PFSK-1 (cell line): ENCODE results near the gene SPTB.

Experiments used
- FOXP2 ChIP-seq: optimal IDR thresholded peaks from 2 replicates; pipeline ENCODE3; 2011; ENCODE audit warnings: borderline replicate concordance, control low read depth, inconsistent platforms; ENCODE audit not compliant: insufficient read depth; ENCODE audit errors: extremely low read length, extremely low read depth
- POLR2AphosphoS5 ChIP-seq: IDR thresholded peaks from 2 replicates; pipeline ENCODE4 v1.6.1; 2012; ENCODE audit warnings: low read depth, mild to moderate bottlenecking, control low read depth, low read length, moderate library complexity
- REST ChIP-seq, 2 experiments: IDR thresholded peaks; 2 replicates each; pipeline versions ENCODE4 v1.6.1 to v1.8.0; 2011 to 2012; ENCODE audit warnings: low read depth in 2 of 2, low read length in 2 of 2, control low read depth in 1 of 2, inconsistent platforms in 1 of 2, mild to moderate bottlenecking in 1 of 2, moderate library complexity in 1 of 2; ENCODE audit not compliant: insufficient read depth in 1 of 2
- SIN3A ChIP-seq: IDR thresholded peaks from 2 replicates; pipeline ENCODE4 v1.6.1; 2012; ENCODE audit warnings: mild to moderate bottlenecking, low read length, moderate library complexity, borderline replicate concordance; ENCODE audit not compliant: insufficient read depth
- TAF1 ChIP-seq: IDR thresholded peaks from 2 replicates; pipeline ENCODE4 v1.6.1; 2012; ENCODE audit warnings: low read length, control low read depth, borderline replicate concordance; ENCODE audit not compliant: insufficient read depth

The SPTB gene

GRCh38 chr14:64703395-64704142, 176.1 kb downstream of the SPTB start:
- TF ChIP-seq FOXP2 (no peak), TAF1 (no peak), SIN3A (no peak), POLR2AphosphoS5 (no peak), REST (IDR thresholded peaks at IDR 0.05; ENCODE audit: insufficient read depth in 1 of 2, low read depth in 2 of 2, low read length in 2 of 2) (no peak)

GRCh38 chr14:64702493-64703394, 177.0 kb downstream of the SPTB start:
- TF ChIP-seq TAF1 (no peak), FOXP2 (no peak), SIN3A (no peak), REST (IDR thresholded peaks at IDR 0.05; ENCODE audit: insufficient read depth in 1 of 2, low read depth in 2 of 2, low read length in 2 of 2) (no peak), POLR2AphosphoS5 (no peak)

GRCh38 chr14:64701660-64702059, 178.0 kb downstream of the SPTB start:
- TF ChIP-seq REST (IDR thresholded peaks at IDR 0.05; ENCODE audit: insufficient read depth in 1 of 2, low read depth in 2 of 2, low read length in 2 of 2) (no peak), POLR2AphosphoS5 (no peak), FOXP2 (no peak), TAF1 (no peak), SIN3A (no peak)

GRCh38 chr14:64700894-64701293, 178.8 kb downstream of the SPTB start:
- TF ChIP-seq TAF1 (no peak), FOXP2 (no peak), REST (IDR thresholded peaks at IDR 0.05; ENCODE audit: insufficient read depth in 1 of 2, low read depth in 2 of 2, low read length in 2 of 2) (no peak), POLR2AphosphoS5 (no peak), SIN3A (no peak)
